HG03095 (cell line): ENCODE results near the gene NUDT7.

ENCODE experiments used
- ATAC-seq: cut with Tn5 transposase; IDR thresholded peaks from one replicate; pipeline ENCODE4 v1.9.1; 2021; ENCODE audit warnings: moderate library complexity; ENCODE audit not compliant: unreplicated experiment

The NUDT7 gene

GRCh38 chr16:77723108-77723514, 797 bp downstream of the NUDT7 start:
- ATAC-seq = peak; percentile 1

DNA sequence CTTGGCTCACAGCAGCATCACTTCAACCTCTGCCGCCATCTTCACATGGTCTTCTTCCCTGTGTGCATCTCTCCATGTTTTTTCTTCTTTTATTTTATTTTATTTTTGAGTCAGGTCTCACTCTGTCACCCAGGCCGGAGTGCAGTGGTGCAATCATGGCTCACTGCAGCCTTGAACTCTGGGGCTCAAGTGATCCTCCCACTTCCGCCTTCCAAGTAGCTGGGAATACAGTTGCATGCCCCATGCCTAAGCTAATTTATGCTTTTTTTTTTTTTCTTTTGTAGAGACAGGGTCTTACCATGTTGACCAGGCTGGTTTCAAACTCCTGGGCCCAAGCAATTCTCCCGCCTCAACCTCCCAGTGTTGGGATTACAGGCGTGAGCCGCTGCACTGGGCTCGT, 1.9 kb downstream of the NUDT7 start:
- ATAC-seq = no peak

DNA sequence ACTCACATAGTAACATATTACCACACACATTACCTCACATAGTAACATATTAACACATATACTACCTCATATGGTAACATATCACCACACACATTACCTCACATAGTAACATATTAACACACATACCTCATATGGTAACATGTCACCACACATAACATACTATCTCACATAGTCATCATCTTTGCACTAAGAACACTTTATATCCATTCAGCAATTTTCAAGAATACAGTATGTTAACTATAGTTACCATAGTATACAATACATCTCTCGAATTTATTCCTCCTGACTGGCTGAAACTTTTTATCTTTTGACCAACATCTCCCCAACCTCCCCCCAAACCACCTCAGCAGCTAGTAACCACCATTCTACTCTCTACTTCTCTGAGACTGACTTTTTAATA, 7.6 kb downstream of the NUDT7 start:
- no peak for ATAC-seq

DNA sequence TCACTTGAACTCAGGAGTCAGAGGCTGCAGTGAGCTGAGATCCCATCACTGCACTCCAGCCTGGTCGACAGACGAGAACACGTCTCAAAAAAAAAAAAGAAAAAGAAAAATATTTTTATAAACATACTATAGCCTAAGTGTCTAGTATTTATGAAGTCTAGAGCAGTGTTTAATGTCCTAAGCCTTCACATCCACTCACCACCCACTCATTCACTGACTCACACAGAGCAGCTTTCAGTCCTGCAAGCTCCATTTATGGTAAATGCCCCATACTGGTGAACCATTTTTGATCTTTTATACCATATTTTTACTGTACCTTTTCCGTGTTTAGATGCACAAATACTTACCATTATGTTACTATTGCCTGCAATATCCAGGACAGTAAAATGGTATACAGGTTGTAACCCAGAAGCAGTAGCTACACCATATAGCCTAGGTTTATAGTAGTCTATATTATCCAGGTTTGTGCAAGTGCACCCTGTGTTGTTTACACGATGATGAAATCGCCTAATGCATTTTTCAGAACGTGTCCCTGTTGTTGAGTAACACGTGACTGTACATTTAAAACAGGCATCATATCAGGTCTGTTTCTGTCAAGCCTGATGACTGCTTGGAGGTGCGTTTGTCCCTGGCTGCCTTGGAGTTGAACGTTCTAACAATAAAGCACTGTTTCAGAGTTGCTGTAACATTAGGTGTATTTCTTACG, 10.1 kb downstream of the NUDT7 start:
- no peak for ATAC-seq

GRCh38 chr16:77736879-77737278, 14.6 kb downstream of the NUDT7 start:
- ATAC-seq = no peak

DNA sequence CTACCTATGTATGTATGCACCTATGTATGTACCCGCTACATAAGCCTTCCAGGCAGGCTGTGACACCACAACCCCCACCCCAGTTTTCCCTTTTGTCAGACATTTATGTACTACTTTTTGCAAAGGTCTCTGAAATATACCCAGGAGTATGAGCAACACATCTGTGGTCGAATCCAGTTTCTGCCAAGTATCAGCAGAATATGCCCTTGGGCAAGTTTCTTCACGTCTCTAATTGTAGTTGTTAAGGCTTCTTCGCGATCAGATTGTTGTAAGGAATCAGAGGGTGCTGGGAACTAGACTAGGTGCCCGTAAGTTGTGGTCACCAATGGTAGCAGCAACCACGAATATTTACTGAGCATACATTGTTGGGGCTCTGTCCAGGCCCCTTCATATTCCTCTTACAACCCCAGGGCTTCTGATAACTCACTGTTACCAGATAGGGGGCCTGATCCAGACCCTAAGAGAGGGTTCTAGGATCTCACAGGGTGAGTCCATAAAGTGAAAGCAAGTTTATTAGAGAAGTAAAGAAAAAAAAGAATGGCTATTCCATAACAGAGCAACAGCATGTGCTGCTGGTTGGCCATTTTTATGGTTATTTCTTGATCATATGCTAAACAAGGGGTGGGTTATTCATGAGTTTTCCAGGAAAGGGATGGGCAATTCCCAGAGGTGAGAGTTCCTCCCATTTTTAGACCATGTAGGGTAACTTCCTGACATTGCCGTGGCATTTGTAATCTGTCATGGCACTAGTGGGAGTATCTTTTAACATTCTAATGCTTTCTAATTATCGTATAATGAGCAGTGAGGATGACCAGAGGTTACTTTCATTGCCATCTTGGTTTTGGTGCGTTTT, 16.6 kb downstream of the NUDT7 start:
- no peak for ATAC-seq

DNA sequence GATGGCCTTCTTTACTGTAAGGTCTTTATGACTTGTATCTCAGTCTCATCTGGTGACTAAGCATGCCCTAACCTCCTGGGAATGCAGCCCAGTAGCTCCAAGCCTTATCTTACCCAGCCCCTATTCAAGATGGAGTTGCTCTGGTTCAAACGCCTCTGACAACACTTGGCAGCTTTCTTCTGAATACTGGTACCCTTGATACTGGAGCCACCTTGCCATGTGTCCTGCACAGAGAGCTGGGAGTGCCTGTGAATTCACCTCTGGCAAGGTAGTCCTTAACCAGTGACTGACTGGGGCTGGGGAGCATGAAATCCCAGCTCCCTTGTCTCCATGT, 17.2 kb downstream of the NUDT7 start:
- no peak for ATAC-seq

GRCh38 chr16:77744141-77744540, 21.8 kb downstream of the NUDT7 start:
- no peak for ATAC-seq

- ATAC-seq = no peak
Measured at GRCh38 chr16:77745972-77746371, 23.7 kb downstream of the NUDT7 start.

DNA sequence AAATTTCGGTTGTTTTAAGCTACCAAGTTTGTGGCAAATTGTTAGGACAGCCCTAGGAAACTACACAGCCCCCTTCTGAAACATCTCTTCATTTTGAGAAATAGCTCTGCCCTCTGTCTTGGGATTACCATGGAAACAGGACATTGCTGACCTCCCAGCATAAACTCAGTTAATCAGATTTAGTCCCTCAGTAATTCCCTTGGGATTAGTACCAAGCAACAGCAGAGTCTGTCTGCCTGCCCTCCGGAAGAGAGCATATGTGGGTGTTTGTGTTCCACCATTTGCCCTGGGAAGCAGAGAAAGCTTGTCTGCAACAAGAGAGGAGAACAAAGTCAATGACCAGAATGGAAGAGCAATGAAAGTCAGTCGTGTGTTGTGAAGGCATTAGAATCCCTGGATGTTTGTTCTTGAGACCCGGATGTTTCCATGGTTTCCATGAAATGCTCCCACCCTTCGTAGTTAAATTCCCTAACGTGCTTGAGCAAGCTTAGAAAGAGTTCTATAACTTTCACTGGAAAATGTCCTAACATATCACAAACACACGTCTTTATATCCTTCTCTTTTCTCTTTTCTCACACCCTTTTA, 26.2 kb downstream of the NUDT7 start:
- no peak for ATAC-seq

- no peak for ATAC-seq
Measured at GRCh38 chr16:77749415-77749814, 27.1 kb downstream of the NUDT7 start.

DNA sequence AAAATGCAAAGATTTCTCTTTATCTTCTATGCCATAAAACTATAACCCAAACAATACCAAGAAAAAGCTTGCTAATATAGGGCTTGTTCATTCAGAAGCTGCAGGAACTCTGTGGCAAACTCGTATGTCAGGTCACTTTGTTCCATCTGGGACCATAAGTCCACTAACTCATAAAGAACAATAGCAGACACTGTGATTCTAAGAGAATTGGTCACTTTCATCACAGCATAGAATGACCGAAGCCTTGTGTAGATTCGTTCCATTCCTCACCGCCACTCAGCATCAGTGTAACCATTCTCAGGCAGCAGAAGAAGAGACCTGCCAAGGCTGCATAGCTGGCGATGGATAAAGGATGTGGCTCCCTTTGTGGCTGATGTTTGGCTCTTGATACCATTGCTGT, 35.7 kb downstream of the NUDT7 start:
- no peak for ATAC-seq

DNA sequence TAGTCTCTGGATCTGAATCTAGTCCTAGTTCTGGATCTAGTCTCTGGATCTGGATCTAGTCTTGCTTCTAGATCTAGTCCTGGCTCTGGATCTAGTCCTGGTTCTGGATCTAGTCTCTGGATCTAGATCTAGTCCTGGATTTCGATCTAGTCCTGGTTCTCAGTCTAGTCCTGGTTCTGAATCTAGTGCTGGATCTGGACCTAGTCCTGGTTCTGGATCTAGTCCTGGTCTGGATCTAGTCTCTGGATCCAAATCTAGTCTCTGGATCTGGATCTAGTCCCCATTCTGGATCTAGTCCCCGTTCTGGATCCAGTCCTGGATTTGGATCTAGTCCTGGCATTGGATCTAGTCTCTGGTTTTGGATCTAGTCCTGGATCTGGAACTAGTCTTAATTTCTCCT, 36.2 kb downstream of the NUDT7 start:
- ATAC-seq = no peak

- ATAC-seq = no peak
Measured at GRCh38 chr16:77759201-77759600, 36.9 kb downstream of the NUDT7 start.

DNA sequence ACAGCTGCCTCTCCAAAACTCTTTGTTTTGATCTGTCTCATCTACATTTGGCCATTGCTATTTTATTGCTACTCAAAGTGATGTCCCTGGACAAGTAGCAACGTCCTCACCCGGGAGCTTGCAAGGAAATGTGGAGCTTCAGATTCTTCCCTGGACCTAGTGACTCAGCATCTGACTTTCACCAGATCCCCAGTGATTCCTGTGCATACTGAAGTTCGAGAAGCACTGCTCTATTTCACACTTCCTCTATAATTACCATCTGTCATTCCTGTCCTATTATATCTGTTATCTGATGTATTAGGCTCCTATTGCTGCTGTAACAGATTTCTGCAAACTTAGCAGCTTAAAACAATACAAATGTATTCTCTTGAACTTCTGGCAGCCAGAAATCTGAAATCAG, 37.5 kb downstream of the NUDT7 start:
- no peak for ATAC-seq

- no peak for ATAC-seq
Measured at GRCh38 chr16:77760800-77761199, 38.5 kb downstream of the NUDT7 start.

DNA sequence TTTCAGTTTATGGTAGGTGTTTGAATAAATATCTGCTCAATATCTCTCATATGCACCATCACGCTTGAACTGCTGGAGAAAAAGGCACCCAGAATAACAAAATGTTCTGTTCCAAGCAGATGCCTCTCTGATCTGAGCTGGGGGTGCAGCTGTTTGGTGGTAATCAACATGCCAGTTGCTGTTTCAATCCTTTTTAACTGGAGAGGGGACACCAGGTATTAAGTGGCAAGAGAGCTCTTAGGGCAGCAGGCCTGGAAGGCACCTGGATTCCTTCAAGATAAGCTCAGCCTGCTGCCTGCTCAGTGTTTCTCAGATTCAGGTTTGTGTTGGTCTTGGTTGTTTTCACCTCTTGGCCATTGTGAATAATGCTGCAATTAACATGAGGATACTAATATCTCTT, 38.9 kb downstream of the NUDT7 start:
- no peak for ATAC-seq

GRCh38 chr16:77762262-77762661, 39.9 kb downstream of the NUDT7 start:
- ATAC-seq = no peak

DNA sequence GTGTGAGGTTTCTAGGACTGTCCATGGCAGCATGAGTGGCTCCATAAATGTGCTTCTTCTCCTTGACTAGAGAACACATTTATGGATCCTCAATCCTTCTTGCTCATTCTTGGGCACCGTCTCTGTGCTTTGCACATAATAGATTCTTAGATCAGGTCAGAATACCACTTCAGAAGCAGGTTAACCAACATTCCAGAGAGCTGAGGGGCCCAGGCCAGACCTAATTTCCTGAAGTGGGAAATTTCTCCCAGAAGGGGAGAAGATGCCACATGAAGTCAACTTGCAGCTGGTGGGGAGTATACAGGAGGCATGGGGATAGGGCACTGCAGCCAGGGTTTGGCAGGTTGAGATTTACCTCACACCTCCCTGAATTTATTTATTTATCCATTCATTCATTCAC, 41.7 kb downstream of the NUDT7 start:
- ATAC-seq = no peak

DNA sequence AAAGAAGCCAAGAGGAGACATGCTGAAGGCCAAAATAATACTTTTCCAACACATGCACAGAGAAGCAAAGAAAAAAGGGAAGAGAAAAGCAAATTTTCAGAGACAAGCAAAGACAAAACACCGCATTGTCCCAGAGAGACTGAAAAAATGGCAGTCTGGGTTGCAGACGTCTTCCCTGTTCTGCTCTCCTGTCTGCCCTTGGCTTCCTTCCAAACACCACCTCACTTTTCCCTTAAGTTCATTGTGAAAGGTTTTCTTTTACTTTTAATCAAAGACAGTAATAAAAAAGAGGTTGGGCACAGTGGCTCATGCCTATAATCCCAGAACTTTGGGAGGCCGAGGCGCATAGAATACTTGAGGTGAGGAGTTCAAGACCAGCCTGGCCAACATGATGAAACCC, 44.9 kb downstream of the NUDT7 start:
- ATAC-seq = no peak

DNA sequence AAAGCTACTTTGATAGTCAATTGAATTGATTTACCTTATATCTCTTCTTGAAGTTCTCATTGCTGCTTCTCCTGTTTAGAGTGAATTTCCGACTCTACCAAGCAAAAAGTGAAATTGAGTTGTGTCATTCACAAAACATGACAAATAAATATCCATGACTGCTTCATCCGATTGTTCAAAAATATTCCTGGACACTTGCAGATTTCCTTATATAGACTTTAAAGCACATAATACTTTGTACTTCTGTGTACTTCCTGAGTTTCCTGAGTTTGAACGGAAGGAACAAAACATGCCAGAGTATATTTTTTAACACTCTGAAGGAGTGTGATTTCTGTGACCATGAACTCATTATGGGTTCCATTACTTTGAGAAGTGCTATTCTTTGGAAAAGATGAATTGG, 45.5 kb downstream of the NUDT7 start:
- no peak for ATAC-seq
